Measurements from ENCODE around the gene COQ6.
A peak's percentile ranks its signal among the peaks of the same experiment; 100 is the strongest.

Gene COQ6

GRCh38 chr14:73935666-73936065, 14.4 kb upstream of the COQ6 start:
- H3K9me3 ChIP-seq (ENCODE audit: insufficient read depth, low read depth, low read length), result no peaks in the 10 kb centered on the region
- H3K4me2 ChIP-seq (ENCODE audit: low read depth, low read length, poor library complexity, severe bottlenecking), result no peak overlapping the region
- no peaks in the 10 kb centered on the region for H3K4me1 ChIP-seq (ENCODE audit: insufficient read depth, low read length, poor library complexity, severe bottlenecking)
- H3K4me3 ChIP-seq (ENCODE audit: low read length, poor library complexity, severe bottlenecking), result no peak overlapping the region
- no peaks in the 10 kb centered on the region for H3F3A ChIP-seq (ENCODE audit: low read depth)
- no peaks in the 10 kb centered on the region for H4K20me1 ChIP-seq (ENCODE audit: insufficient read depth, low read length, poor library complexity, severe bottlenecking)
- no peaks in the 10 kb centered on the region for H3K9me2 ChIP-seq (replicated peaks; ENCODE audit: low read depth, low read length)
- peak; percentile 44; the same call in 1 of the 2 replicates for TF ChIP-seq CTCF (conservative IDR thresholded peaks at IDR 0.05; ENCODE audit: low read length)
- no peak for TF ChIP-seq EZH2phosphoT487 (IDR thresholded peaks at IDR 0.05; ENCODE audit: borderline replicate concordance)
- H2AFZ ChIP-seq (ENCODE audit: low read length), result no peak overlapping the region
- H3K9ac ChIP-seq (ENCODE audit: low read depth, low read length, poor library complexity, severe bottlenecking), result no peak overlapping the region
- no peaks in the 10 kb centered on the region for H3K27me3 ChIP-seq (ENCODE audit: insufficient read depth, low read length, poor library complexity, severe bottlenecking)
- H3K79me2 ChIP-seq (ENCODE audit: insufficient read depth, low read length), result no peaks in the 10 kb centered on the region
- H3K36me3 ChIP-seq (ENCODE audit: insufficient read depth, low read length), result peaks cover 37% of the 10 kb centered on the region; the same call in 1 of the 2 replicates

- Histone ChIP-seq H3K9me2 (replicated peaks; ENCODE audit: low read depth, low read length) (no peaks in the 10 kb centered on the region), H3K27me3 (ENCODE audit: insufficient read depth, low read length, poor library complexity, severe bottlenecking) (no peaks in the 10 kb centered on the region), H3K9me3 (ENCODE audit: insufficient read depth, low read depth, low read length) (no peaks in the 10 kb centered on the region), H3K4me3 (ENCODE audit: low read length, poor library complexity, severe bottlenecking) (no peak overlapping the region), H3K36me3 (ENCODE audit: insufficient read depth, low read length) (peaks cover 28% of the 10 kb centered on the region; the same call in 1 of the 2 replicates), H2AFZ (ENCODE audit: low read length) (no peak overlapping the region), H3F3A (ENCODE audit: low read depth) (no peaks in the 10 kb centered on the region), H4K20me1 (ENCODE audit: insufficient read depth, low read length, poor library complexity, severe bottlenecking) (no peaks in the 10 kb centered on the region), H3K9ac (ENCODE audit: low read depth, low read length, poor library complexity, severe bottlenecking) (no peak overlapping the region), H3K79me2 (ENCODE audit: insufficient read depth, low read length) (no peaks in the 10 kb centered on the region), H3K4me1 (ENCODE audit: insufficient read depth, low read length, poor library complexity, severe bottlenecking) (no peaks in the 10 kb centered on the region), H3K4me2 (ENCODE audit: low read depth, low read length, poor library complexity, severe bottlenecking) (no peak overlapping the region)
- no peak for TF ChIP-seq CTCF (conservative IDR thresholded peaks at IDR 0.05; ENCODE audit: low read length)
- TF ChIP-seq EZH2phosphoT487 (IDR thresholded peaks at IDR 0.05; ENCODE audit: borderline replicate concordance), result no peak
These were observed 13.6 kb upstream of the COQ6 start for GRCh38 chr14:73936548-73936947.

- H3K9ac ChIP-seq (ENCODE audit: low read depth, low read length, poor library complexity, severe bottlenecking), result no peak overlapping the region
- H3K9me2 ChIP-seq (replicated peaks; ENCODE audit: low read depth, low read length), result no peaks in the 10 kb centered on the region
- no peak overlapping the region for H3K4me3 ChIP-seq (ENCODE audit: low read length, poor library complexity, severe bottlenecking)
- H3K36me3 ChIP-seq (ENCODE audit: insufficient read depth, low read length), result peaks cover 24% of the 10 kb centered on the region; the same call in 1 of the 2 replicates
- no peaks in the 10 kb centered on the region for H3K79me2 ChIP-seq (ENCODE audit: insufficient read depth, low read length)
- TF ChIP-seq EZH2phosphoT487 (IDR thresholded peaks at IDR 0.05; ENCODE audit: borderline replicate concordance) (no peak), CTCF (conservative IDR thresholded peaks at IDR 0.05; ENCODE audit: low read length) (no peak)
- H3F3A ChIP-seq (ENCODE audit: low read depth), result no peaks in the 10 kb centered on the region
- H4K20me1 ChIP-seq (ENCODE audit: insufficient read depth, low read length, poor library complexity, severe bottlenecking), result no peaks in the 10 kb centered on the region
- H3K27me3 ChIP-seq (ENCODE audit: insufficient read depth, low read length, poor library complexity, severe bottlenecking), result no peaks in the 10 kb centered on the region
- no peak overlapping the region for H3K4me2 ChIP-seq (ENCODE audit: low read depth, low read length, poor library complexity, severe bottlenecking)
- no peak overlapping the region for H2AFZ ChIP-seq (ENCODE audit: low read length)
- no peaks in the 10 kb centered on the region for H3K4me1 ChIP-seq (ENCODE audit: insufficient read depth, low read length, poor library complexity, severe bottlenecking)
- no peaks in the 10 kb centered on the region for H3K9me3 ChIP-seq (ENCODE audit: insufficient read depth, low read depth, low read length)
These were observed 13.1 kb upstream of the COQ6 start for GRCh38 chr14:73937012-73937411.
